GM21360 (cell line): ENCODE data around the gene SPOCK1.

ENCODE experiments used
- ATAC-seq: cut with Tn5 transposase; IDR thresholded peaks from one replicate; pipeline ENCODE4 v1.9.1; 2021; ENCODE audit warnings: mild to moderate bottlenecking, moderate library complexity; ENCODE audit not compliant: unreplicated experiment

Gene SPOCK1

GRCh38 chr5:137205231-137206027 lies 293.7 kb downstream of the SPOCK1 start:
- ATAC-seq, result no peak

- no peak for ATAC-seq
Measured at GRCh38 chr5:137203011-137203632, 296.0 kb downstream of the SPOCK1 start.

- ATAC-seq, result no peak
Measured at GRCh38 chr5:137201876-137202275, 297.2 kb downstream of the SPOCK1 start.

- ATAC-seq, result no peak
Measured at GRCh38 chr5:137200906-137201700, 298.0 kb downstream of the SPOCK1 start.

GRCh38 chr5:137199966-137200365 lies 299.2 kb downstream of the SPOCK1 start:
- ATAC-seq, result no peak

GRCh38 chr5:137199201-137199600 lies 299.9 kb downstream of the SPOCK1 start:
- ATAC-seq, result no peak

GRCh38 chr5:137195483-137195882 lies 303.6 kb downstream of the SPOCK1 start:
- ATAC-seq, result no peak

GRCh38 chr5:137194300-137194699 lies 304.8 kb downstream of the SPOCK1 start:
- ATAC-seq, result no peak

- no peak for ATAC-seq
Measured at GRCh38 chr5:137192293-137192743, 306.8 kb downstream of the SPOCK1 start.

GRCh38 chr5:137191179-137191578 lies 307.9 kb downstream of the SPOCK1 start:
- no peak for ATAC-seq

- ATAC-seq, result no peak
Measured at GRCh38 chr5:137190441-137190840, 308.7 kb downstream of the SPOCK1 start.

GRCh38 chr5:137190031-137190430 lies 309.1 kb downstream of the SPOCK1 start:
- ATAC-seq, result no peak

GRCh38 chr5:137188566-137188965 lies 310.6 kb downstream of the SPOCK1 start:
- no peak for ATAC-seq

- no peak for ATAC-seq
Measured at GRCh38 chr5:137186759-137187461, 312.2 kb downstream of the SPOCK1 start.

GRCh38 chr5:137185193-137185592 lies 313.9 kb downstream of the SPOCK1 start:
- ATAC-seq, result no peak

- no peak for ATAC-seq
Measured at GRCh38 chr5:137184734-137185133, 314.4 kb downstream of the SPOCK1 start.

GRCh38 chr5:137182576-137182975 lies 316.6 kb downstream of the SPOCK1 start:
- no peak for ATAC-seq

- no peak for ATAC-seq
Measured at GRCh38 chr5:137181667-137182066, 317.5 kb downstream of the SPOCK1 start.

GRCh38 chr5:137179203-137179602 lies 319.9 kb downstream of the SPOCK1 start:
- ATAC-seq, result no peak

GRCh38 chr5:137176609-137177008 lies 322.5 kb downstream of the SPOCK1 start:
- no peak for ATAC-seq

- ATAC-seq, result no peak
Measured at GRCh38 chr5:137176126-137176525, 323.0 kb downstream of the SPOCK1 start.
